LNCAP (cell line): Measurements from ENCODE around the gene MBNL2.

Experiments
- TF ChIP-seq, protein P1 (sequence below): fragments of 450-650 bp; IDR thresholded peaks from 2 replicates; pipeline ENCODE4 v1.5.1; 2017; ENCODE audit warnings: mild to moderate bottlenecking

The MBNL2 gene

DNA sequence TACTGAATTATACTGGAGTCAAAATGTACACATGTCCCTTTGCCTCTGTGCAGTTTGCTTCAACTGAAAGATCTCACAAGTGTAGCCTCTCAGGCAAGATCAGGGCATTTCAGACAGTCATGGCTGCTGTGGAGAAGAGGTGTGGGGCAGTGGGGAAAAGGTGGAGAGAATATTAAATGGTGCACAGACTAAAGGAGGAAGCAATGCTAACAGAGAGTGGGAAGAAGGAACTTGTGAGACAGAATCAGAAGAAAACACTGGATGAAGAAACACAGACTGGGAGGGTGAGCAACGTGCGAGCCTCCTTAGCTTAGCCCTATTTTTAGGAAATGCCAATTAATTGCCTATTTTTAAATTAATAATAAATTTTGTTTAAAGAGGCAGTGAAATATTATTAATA, 162.2 kb downstream of the MBNL2 start:
- TF ChIP-seq, protein P1, sequence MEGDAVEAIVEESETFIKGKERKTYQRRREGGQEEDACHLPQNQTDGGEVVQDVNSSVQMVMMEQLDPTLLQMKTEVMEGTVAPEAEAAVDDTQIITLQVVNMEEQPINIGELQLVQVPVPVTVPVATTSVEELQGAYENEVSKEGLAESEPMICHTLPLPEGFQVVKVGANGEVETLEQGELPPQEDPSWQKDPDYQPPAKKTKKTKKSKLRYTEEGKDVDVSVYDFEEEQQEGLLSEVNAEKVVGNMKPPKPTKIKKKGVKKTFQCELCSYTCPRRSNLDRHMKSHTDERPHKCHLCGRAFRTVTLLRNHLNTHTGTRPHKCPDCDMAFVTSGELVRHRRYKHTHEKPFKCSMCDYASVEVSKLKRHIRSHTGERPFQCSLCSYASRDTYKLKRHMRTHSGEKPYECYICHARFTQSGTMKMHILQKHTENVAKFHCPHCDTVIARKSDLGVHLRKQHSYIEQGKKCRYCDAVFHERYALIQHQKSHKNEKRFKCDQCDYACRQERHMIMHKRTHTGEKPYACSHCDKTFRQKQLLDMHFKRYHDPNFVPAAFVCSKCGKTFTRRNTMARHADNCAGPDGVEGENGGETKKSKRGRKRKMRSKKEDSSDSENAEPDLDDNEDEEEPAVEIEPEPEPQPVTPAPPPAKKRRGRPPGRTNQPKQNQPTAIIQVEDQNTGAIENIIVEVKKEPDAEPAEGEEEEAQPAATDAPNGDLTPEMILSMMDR: no peak

DNA sequence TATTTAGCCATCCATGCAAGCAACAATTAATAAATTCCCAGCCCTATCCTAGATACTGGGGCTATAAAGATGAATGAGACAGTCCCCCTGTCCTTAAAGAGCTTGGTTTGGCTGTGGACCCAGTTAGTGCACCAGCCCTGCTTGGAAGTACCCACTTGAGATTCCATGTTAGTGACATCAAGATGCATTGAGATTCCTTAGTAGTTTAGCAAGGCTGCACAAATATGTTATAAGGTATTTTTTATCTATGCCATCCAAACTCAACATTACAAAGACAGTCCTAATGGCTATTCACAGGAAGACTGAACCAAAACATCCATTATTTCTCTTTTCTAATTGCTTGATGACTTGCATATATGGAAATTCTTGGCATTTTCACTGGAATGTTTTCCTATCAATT, 163.0 kb downstream of the MBNL2 start:
- TF ChIP-seq, protein P1: no peak

DNA sequence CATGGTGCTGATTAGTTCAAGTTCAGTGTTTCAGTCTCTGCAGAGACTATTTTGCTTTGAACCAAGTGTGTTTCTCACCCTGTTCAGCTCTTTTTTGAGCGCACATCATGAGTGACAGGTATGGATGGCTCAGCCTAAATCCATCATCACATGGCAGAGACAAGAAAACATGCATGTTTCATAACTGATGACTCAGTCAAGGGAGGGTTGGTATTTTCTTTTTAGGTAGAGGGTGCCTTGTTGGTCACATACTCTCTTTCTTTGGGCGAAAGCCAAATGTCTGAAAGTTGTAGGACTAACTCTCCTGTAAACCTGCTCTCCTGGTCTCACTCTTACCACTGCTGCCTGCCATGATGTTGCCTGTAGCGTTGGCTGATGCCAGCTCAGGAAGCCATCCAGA, 163.7 kb downstream of the MBNL2 start:
- TF ChIP-seq, protein P1: no peak

DNA sequence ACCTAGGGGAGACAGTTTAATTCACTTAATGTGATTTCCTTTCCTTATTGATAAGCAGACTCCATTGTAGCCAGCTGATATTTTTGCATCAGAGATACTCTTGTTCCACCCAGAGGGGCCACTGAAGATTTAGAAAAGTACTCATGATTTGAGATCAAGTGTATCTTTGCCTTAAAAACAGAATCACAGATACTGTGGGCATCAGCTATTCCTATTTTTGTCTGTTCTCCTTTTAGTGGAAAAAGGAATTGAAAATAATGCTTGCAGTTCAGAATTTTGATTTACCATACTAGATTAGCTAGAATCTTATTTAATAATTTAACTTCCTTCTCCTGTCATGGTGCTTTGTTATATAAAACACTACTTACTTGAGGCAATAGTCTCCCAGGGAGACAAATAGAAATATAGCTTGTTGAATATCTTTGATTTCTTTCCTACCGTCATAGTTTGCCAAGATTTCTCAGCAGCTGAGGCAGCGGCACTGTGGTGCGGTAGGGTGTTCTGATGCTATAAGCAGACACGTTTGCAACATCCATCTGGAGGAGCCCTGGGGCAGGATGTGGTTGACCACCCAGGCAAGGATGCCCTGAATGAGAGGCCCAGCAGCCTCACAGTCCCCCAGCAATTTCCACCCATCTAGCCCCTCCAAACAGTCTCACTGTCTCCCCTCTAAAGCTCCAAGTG, 164.8 kb downstream of the MBNL2 start:
- TF ChIP-seq, protein P1: no peak

DNA sequence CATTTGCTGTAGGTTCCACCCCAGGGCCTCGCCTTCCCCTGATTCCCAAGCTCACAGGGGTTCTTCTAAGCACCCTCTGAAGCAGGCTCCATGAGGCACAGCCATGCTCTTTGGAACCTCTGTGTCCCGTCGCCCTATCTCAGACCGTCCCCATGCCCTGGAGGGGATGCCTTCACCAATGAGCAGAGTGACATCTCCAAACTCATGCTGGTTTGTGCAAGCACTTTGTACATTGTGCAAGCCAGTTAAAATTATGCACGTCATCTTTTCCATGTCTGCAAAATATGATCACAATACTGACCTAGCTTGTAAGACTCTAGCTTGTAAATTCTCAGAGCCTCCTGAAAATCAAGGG, 165.3 kb downstream of the MBNL2 start:
- TF ChIP-seq, protein P1: no peak

DNA sequence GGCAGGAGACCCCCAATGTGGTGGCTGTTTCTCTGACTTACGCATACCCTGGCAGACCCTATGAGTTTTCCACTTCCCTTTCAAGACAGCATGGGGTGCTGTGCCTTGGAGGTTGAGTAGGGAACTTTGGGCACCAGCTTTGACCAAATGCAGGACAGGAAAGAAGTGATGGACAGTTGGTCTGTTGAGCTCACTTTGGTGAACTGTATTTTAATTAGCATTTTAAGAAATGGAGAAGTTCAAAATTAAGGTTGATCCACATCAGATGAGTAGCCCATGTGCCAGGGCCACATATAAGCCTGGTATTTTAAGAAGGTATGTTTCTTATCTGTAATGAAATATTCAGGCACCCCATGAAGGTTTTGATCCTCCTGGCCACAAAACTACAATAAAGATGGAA, 165.8 kb downstream of the MBNL2 start:
- TF ChIP-seq, protein P1: no peak

DNA sequence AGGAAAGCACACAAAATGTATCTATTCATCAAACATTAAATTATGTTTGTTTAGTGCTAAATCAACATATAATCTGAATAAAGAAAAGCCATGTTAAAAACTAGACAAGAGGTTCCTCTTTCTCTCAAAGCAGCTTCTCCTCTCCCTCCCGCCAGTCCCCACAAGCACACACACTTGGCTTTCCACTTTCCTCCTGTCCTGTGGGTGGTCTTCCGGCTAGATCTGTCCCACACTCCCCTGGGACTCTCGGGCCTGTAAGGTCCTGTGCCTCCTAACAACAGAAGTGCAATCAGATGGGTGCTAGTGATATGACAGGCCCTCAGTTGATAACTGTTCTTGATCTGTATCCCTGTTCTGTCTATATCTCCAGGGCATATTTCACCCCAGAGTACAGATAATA, 166.2 kb downstream of the MBNL2 start:
- TF ChIP-seq, protein P1: no peak
